Subcutaneous abdominal adipose tissue (tissue), 5 donors: ENCODE measurements around the gene SLC6A15.

Source experiments
- H3K27ac ChIP-seq: one replicate; pipeline ENCODE4 v1.7.0; 2013; ENCODE audit warnings: low read depth, mild to moderate bottlenecking, inconsistent platforms, low read length, moderate library complexity
- H3K27me3 ChIP-seq, 5 donors: one replicate each; pipeline ENCODE4 v1.7.0; 2013; ENCODE audit warnings: low read length in 5 of 5, inconsistent platforms in 1 of 5; ENCODE audit not compliant: control insufficient read depth in 5 of 5, insufficient read depth in 4 of 5
- H3K36me3 ChIP-seq, 5 donors: one replicate each; pipeline ENCODE4 v1.7.0; 2013; ENCODE audit warnings: low read length in 5 of 5; ENCODE audit not compliant: control insufficient read depth in 5 of 5, insufficient read depth in 5 of 5
- H3K4me1 ChIP-seq, 5 donors: one replicate each; pipeline ENCODE4 v1.7.0; 2013; ENCODE audit warnings: low read length in 5 of 5, mild to moderate bottlenecking in 3 of 5, moderate library complexity in 1 of 5; ENCODE audit not compliant: control insufficient read depth in 5 of 5, insufficient read depth in 5 of 5
- H3K4me3 ChIP-seq, 5 donors: one replicate each; pipeline ENCODE4 v1.7.0; 2013; ENCODE audit warnings: low read length in 5 of 5, low read depth in 1 of 5
- H3K9ac ChIP-seq, 5 donors: one replicate each; pipeline ENCODE4 v1.7.0; 2013; ENCODE audit warnings: low read length in 5 of 5, mild to moderate bottlenecking in 4 of 5, moderate library complexity in 3 of 5
- H3K9me3 ChIP-seq, 5 donors: one replicate each; pipeline ENCODE4 v1.7.0; 2013; ENCODE audit warnings: low read length in 5 of 5; ENCODE audit not compliant: control insufficient read depth in 5 of 5
- donor health status: healthy.
- donor health status: healthy.
- donor health status: healthy.
- donor health status: healthy.
- donor health status: healthy.

Gene SLC6A15

DNA sequence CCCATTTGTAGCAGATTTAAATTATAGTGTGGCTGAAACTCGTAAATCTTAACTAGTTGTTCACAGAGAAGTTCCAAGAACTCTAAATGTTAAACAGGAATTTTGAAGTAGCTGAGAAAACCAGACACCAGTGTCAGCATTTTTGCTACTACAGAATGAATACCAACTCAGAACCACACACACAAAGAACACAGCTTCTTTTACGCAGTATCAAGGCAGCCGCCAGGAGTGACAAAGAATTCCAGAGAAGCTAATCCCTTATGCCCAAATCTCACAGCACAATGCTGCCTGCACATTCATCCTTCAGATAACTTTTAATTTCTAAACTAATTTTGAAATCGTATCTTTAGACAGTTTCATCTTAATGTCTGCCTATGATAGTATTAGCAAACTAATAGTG lies 37.4 kb downstream of the SLC6A15 start:
- no peak overlapping the region for H3K9ac ChIP-seq
- no peaks in the 10 kb centered on the region for H3K27me3 ChIP-seq
- H3K9me3 ChIP-seq = no peaks in the 10 kb centered on the region
- H3K4me1 ChIP-seq = no peaks in the 10 kb centered on the region
- H3K4me3 ChIP-seq = no peak overlapping the region
- H3K27ac ChIP-seq = no peak overlapping the region
- no peaks in the 10 kb centered on the region for H3K36me3 ChIP-seq

DNA sequence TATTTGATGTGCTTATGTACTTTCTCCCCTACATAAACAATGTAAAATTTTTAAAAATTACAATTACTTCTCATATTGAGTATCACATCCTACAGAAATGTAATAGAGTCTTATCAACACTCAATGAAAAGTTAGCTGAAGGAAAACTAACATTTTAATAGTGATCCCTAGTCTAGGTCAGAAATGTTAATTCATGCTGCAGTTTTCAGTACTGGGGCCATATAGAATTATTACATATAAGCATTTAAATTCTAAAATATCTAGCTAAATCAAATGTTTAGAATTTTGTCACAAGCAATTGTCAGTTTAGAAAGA lies 37.8 kb downstream of the SLC6A15 start:
- Histone ChIP-seq H3K4me3 (no peak overlapping the region), H3K27ac (no peak overlapping the region), H3K36me3 (no peaks in the 10 kb centered on the region), H3K9me3 (no peaks in the 10 kb centered on the region), H3K9ac (no peak overlapping the region), H3K4me1 (no peaks in the 10 kb centered on the region), H3K27me3 (no peaks in the 10 kb centered on the region)

DNA sequence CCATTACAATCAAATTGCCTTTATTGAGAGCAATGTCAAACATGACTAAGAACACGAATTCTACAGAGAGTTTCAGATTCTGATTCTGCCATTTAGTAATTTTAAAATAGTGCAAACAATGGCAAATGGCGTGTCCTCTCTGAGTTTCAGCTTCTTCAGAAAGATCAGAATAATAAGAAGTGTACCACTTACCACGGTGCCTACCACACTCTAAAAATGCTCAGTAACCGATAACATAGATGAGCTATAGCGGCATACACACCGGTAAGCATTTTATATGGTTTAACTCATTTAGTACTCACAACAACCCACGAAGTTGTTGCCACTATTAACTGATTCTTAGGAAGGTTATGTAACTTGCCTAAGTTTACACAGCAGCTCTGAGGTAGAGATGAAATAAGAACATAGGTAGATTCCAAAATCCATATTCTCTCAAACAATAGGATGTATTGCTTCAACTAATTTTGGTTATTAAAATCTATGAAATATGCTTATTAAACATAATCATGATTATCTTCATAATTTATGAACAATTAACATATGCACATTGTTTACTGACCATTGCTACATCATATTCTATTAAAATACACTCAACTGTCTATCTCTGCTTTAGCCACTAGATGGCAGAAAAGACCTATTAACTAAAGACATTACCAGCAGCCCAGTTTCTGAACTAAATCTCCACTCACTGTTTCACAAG lies 38.3 kb downstream of the SLC6A15 start:
- Histone ChIP-seq H3K36me3 (no peaks in the 10 kb centered on the region), H3K4me3 (no peak overlapping the region)

DNA sequence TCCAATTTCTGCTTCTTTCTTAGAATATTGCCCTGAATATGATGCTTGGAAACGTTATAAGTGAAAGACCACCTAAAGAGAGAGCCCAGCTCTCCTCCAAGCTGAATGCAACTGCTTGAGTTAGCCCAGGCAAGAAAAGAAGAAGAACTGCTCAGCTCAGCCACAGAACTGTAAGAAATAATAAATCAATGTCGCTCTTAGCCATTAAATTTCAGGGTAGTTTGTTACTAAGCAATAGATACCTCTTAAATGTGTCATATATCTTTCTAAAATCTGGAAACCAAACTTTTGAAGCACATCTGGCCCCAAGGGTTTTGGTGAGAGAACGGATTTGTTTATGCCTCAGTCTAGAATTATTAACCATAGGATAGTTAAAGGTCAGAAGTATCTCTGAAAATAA lies 50.4 kb downstream of the SLC6A15 start:
- H3K4me1 ChIP-seq = no peaks in the 10 kb centered on the region
- no peak overlapping the region for H3K9ac ChIP-seq
- H3K27me3 ChIP-seq = peaks cover 0 to 2% (median 0%) of the 10 kb centered on the region in 5 donors
- H3K27ac ChIP-seq = no peak overlapping the region
- H3K36me3 ChIP-seq = no peaks in the 10 kb centered on the region
- no peaks in the 10 kb centered on the region for H3K9me3 ChIP-seq
- H3K4me3 ChIP-seq = no peak overlapping the region

More for the DNA sequence above, 38.3 kb downstream of the SLC6A15 start:
- Histone ChIP-seq H3K9me3 (no peaks in the 10 kb centered on the region), H3K9ac (no peak overlapping the region), H3K27me3 (no peaks in the 10 kb centered on the region), H3K27ac (no peak overlapping the region), H3K4me1 (no peaks in the 10 kb centered on the region)

DNA sequence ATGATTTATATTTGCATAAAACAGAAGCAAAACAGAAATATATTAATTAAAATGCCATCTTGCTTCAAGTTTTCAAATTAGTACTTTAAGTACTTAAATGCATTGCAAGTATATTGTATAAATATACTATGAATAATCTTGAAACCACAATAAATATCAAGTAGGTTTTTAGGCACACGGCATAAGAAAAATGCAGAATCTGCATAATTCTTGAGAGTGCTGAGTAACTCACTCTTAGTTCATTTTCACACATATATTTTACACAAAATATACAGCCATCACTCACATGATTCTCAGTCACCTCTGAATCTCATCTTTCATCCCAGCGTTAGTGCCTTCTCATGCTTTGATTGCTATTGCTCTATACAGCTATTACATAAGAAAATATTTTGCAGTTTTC lies 51.9 kb downstream of the SLC6A15 start:
- H3K4me3 ChIP-seq = no peak overlapping the region
- H3K27me3 ChIP-seq = peaks cover 0 to 3% (median 0%) of the 10 kb centered on the region in 5 donors
- H3K4me1 ChIP-seq = no peaks in the 10 kb centered on the region
- H3K9ac ChIP-seq = no peak overlapping the region
- no peaks in the 10 kb centered on the region for H3K36me3 ChIP-seq
- H3K27ac ChIP-seq = no peak overlapping the region
- no peaks in the 10 kb centered on the region for H3K9me3 ChIP-seq

DNA sequence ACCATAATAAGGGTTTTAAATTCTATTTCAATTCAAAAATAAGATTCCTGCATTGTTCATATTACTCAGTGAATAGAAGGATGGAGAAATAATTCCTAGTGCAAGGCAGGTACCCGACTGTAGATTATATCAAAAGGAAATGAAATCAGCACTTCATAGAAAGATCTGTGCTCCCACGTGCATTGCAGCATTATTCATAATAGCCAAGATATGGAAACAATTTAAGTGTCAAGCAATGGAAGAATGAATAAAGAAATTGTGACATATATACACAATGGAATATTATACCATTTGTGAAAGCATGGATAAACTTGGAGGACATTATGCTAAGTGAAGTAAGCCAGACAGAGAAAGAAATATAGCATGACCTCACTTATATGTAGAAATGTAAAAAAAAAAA lies 53.8 kb downstream of the SLC6A15 start:
- H3K36me3 ChIP-seq = no peaks in the 10 kb centered on the region
- no peak overlapping the region for H3K27ac ChIP-seq
- no peak overlapping the region for H3K9ac ChIP-seq
- H3K27me3 ChIP-seq = peaks cover 0 to 3% (median 0%) of the 10 kb centered on the region in 5 donors
- H3K4me1 ChIP-seq = no peaks in the 10 kb centered on the region
- no peaks in the 10 kb centered on the region for H3K9me3 ChIP-seq
- no peak overlapping the region for H3K4me3 ChIP-seq

DNA sequence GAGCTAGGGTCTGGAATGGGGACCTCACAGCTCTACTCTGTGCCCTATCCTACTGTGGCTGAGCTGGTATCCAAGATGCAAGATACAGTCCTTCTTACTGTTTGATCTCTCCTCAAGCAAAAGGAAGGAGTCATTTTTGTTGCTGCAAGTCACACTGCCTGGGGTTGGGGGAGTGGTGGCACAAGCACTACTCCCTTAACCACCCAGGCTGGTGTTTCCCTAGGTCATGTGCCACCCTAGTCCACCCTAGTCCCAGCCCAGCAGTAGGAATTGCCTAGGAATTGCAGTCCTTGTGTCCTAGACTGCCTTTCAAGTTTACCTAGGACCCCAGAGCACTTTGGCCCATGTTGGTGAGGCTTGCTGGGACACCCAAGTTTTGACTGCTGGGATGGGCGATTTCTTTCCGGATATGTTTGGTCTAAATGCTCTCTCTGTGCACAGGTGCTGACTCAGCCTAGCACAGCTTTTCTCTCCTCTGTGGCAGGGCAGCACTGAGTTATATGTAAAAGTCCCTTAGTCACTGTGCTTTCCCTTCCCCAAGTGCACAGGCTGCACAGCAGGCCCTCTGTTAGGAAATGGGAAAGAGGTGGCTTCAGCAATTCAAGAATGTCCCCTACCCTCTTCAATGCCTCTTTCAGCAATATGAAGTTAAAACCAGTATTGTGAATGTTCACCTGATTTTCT lies 54.9 kb downstream of the SLC6A15 start:
- no peaks in the 10 kb centered on the region for H3K4me1 ChIP-seq
- no peaks in the 10 kb centered on the region for H3K36me3 ChIP-seq
- no peak overlapping the region for H3K9ac ChIP-seq
- H3K27me3 ChIP-seq = peaks cover 0 to 3% (median 0%) of the 10 kb centered on the region in 5 donors
- no peak overlapping the region for H3K27ac ChIP-seq
- no peaks in the 10 kb centered on the region for H3K9me3 ChIP-seq
- H3K4me3 ChIP-seq = no peak overlapping the region

DNA sequence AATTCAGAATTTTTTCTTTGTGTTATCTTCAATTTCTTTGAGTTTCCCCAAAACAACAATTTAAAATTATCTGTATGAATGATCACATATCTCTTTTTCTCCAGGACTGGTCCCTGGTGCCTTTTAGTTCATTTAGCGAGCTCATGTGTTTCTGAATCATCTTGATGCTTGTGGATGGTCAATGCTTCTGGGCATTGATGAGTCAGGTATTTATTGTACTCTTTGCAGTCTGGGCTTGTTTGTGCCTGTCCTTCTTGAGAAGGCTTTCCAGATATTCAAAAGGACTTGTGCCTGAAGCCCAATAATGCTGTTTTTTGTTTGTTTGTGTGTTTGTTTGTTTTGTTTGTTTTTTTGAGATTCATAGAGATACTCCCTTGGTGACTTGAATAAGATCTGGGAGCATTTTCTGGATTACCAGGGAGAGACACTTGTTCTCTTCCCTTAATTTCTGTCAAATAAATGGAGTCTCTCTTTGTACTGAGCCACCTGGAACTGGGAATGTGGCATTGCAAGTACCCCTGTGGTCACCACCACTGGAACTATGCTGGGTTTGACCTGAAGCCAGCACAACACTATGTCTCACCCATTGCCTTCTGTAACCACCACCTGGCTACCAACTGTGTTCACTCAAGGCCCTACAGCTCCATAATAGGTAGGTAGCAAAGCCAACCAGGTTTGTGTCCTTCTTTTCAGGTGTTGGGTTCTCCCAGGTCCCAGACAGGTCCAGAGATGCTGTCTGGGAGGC lies 56.3 kb downstream of the SLC6A15 start:
- Histone ChIP-seq H3K27ac (no peak overlapping the region), H3K9me3 (no peaks in the 10 kb centered on the region), H3K4me3 (no peak overlapping the region), H3K27me3 (peaks cover 0 to 3% (median 0%) of the 10 kb centered on the region in 5 donors), H3K4me1 (no peaks in the 10 kb centered on the region), H3K9ac (no peak overlapping the region), H3K36me3 (no peaks in the 10 kb centered on the region)

DNA sequence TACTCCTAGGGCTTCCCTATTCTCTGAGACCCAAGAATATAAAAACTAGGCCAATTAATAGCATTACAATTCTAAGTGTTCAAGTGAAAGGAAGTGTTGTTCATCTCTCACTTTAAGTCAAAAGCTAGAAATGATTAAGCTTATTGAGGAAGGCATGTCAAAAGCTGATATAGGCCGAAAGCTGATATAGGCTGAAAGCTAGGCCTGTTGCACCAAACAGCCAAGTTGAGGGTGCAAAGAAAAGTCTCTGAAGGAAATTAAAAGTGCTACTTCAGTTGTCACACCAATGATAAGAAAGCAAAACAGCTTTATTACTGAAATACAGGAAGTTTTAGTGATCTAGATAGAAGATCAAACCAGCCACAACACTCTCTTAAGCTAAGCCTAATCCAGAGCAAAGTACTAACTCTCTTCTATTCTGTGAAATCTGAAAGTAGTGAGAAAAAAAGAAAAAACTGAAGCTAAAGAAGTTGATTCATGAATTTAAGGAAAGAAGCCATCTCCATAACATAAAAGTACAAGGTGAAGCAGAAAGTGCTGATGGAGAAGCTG lies 68.9 kb downstream of the SLC6A15 start:
- Histone ChIP-seq H3K36me3 (no peaks in the 10 kb centered on the region), H3K9me3 (no peaks in the 10 kb centered on the region), H3K27ac (no peak overlapping the region), H3K9ac (no peak overlapping the region), H3K27me3 (no peaks in the 10 kb centered on the region), H3K4me3 (no peak overlapping the region), H3K4me1 (no peaks in the 10 kb centered on the region)

DNA sequence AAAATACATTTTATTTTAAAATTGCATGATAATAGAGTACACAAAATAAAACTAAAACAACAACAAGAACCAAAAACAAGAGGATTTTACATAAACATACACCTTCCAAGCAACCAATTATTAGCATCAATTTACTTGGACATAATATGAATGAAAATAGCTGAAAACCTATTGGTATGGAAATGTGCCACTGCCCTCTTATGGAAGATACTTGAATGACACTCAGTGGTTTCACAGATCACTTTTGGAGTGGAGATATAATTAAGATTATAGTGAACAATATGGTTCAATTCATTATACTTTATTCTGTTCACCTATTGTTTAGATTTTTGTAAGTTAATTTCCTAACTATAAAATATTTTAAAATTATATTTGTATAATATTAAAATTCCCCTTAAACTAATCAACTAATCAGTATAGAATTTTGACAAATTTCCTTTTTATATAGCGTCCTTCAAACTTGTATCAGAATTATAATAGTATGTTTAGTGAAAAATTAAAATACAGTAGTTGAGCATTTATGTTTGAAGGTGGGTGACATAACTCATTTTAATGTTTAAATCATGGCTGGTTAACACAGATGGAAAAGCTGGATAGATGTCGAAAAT lies 70.1 kb downstream of the SLC6A15 start:
- Histone ChIP-seq H3K4me1 (no peaks in the 10 kb centered on the region), H3K27me3 (no peaks in the 10 kb centered on the region), H3K9ac (no peak overlapping the region), H3K4me3 (no peak overlapping the region), H3K27ac (no peak overlapping the region), H3K36me3 (no peaks in the 10 kb centered on the region), H3K9me3 (no peaks in the 10 kb centered on the region)
